Heart left ventricle (tissue), 13 donors: ENCODE results near the gene ACO1.

Source experiments
- CTCF ChIP-seq, 12 donors: fragments of 200-600 bp; sonication (generic) in 4 of 12; IDR thresholded peaks; one replicate each; pipeline versions ENCODE4 v1.5.0 to v1.8.0; 2018 to 2022; ENCODE audit warnings: antibody characterized with exemption in 12 of 12, mild to moderate bottlenecking in 5 of 12
- POLR2A ChIP-seq, 2 donors: fragments of 450-650 bp; IDR thresholded peaks; one replicate each; pipeline ENCODE4 v1.6.1; 2017; ENCODE audit warnings: antibody characterized with exemption in 2 of 2, mild to moderate bottlenecking in 2 of 2, moderate library complexity in 2 of 2
- donor health status: ischemic (EF 13 %, LVEDD 7.1; RV severe dilation, severe dysfunction).
- donor health status: DM: no; HTN: yes; CAD: no.
- donor health status: DM: no; HTN: no; CAD: no.
- donor health status: ischemic (EF 25% LVEDD 6.9; RV normal size, moderate dysfunction).
- donor health status: ischemic (EF 25% LVEDD 5.7; RV mildly dilated, moderate dysfunction).
- donor health status: ischemic (EF 35%, LVEDD 5.7; RV mildly dilated, moderate dysfunction).
- donor health status: nonischemic (EF 11% LVEDD 7.7; RV severe dilation, severe dysfunction).
- donor health status: DM: yes; HTN: yes; CAD: no.
- donor health status: PGD.
- donor health status: ischemic (EF 29% LVEDD 5.4; RV normal size, mild dysfunction).
- donor health status: nonischemic (EF 23%, LVEDD 6.1; RV moderate dilation, normal function).

- TF ChIP-seq CTCF (IDR thresholded peaks at IDR 0.05) (no peak), POLR2A (IDR thresholded peaks at IDR 0.05) (no peak)
Measured at GRCh38 chr9:32371679-32372078, 12.8 kb upstream of the ACO1 start.
